GM18520 (cell line): ENCODE measurements around the gene WWOX.

Source experiments
- ATAC-seq: cut with Tn5 transposase; IDR thresholded peaks from one replicate; pipeline ENCODE4 v1.9.1; 2021; ENCODE audit not compliant: unreplicated experiment

The WWOX gene

GRCh38 chr16:78258375-78259065, 159.1 kb downstream of the WWOX start:
- ATAC-seq = no peak

- no peak for ATAC-seq
Observed at GRCh38 chr16:78259873-78260272, 160.4 kb downstream of the WWOX start.

GRCh38 chr16:78264642-78265041, 165.2 kb downstream of the WWOX start:
- no peak for ATAC-seq

GRCh38 chr16:78269256-78269655, 169.8 kb downstream of the WWOX start:
- ATAC-seq = no peak

- no peak for ATAC-seq
Observed at GRCh38 chr16:78271981-78272380, 172.5 kb downstream of the WWOX start.

- no peak for ATAC-seq
Observed at GRCh38 chr16:78274771-78275170, 175.3 kb downstream of the WWOX start.

- ATAC-seq = no peak
Observed at GRCh38 chr16:78275420-78275819, 176.0 kb downstream of the WWOX start.

- no peak for ATAC-seq
Observed at GRCh38 chr16:78277321-78278055, 178.0 kb downstream of the WWOX start.

- ATAC-seq = no peak
Observed at GRCh38 chr16:78278056-78278450, 178.6 kb downstream of the WWOX start.

- no peak for ATAC-seq
Observed at GRCh38 chr16:78281115-78281514, 181.7 kb downstream of the WWOX start.

- no peak for ATAC-seq
Observed at GRCh38 chr16:78283548-78284251, 184.2 kb downstream of the WWOX start.

- no peak for ATAC-seq
Observed at GRCh38 chr16:78284326-78284725, 184.9 kb downstream of the WWOX start.

- no peak for ATAC-seq
Observed at GRCh38 chr16:78284957-78285434, 185.5 kb downstream of the WWOX start.

GRCh38 chr16:78285437-78285922, 186.0 kb downstream of the WWOX start:
- no peak for ATAC-seq

- no peak for ATAC-seq
Observed at GRCh38 chr16:78286065-78286464, 186.6 kb downstream of the WWOX start.

- ATAC-seq = no peak
Observed at GRCh38 chr16:78288888-78289287, 189.4 kb downstream of the WWOX start.

GRCh38 chr16:78289373-78289772, 189.9 kb downstream of the WWOX start:
- no peak for ATAC-seq

GRCh38 chr16:78289844-78290277, 190.4 kb downstream of the WWOX start:
- ATAC-seq = no peak

- no peak for ATAC-seq
Observed at GRCh38 chr16:78290395-78290794, 190.9 kb downstream of the WWOX start.

- no peak for ATAC-seq
Observed at GRCh38 chr16:78290872-78291591, 191.6 kb downstream of the WWOX start.

- ATAC-seq = no peak
Observed at GRCh38 chr16:78291604-78292003, 192.2 kb downstream of the WWOX start.
